Measurements from ENCODE around the gene EDEM2.
"Not testable (repeated sequence)": the region's sequence is repeated elsewhere in the genome, so short reads cannot be mapped to it uniquely, and the experiment has no call there.

The EDEM2 gene

DNA sequence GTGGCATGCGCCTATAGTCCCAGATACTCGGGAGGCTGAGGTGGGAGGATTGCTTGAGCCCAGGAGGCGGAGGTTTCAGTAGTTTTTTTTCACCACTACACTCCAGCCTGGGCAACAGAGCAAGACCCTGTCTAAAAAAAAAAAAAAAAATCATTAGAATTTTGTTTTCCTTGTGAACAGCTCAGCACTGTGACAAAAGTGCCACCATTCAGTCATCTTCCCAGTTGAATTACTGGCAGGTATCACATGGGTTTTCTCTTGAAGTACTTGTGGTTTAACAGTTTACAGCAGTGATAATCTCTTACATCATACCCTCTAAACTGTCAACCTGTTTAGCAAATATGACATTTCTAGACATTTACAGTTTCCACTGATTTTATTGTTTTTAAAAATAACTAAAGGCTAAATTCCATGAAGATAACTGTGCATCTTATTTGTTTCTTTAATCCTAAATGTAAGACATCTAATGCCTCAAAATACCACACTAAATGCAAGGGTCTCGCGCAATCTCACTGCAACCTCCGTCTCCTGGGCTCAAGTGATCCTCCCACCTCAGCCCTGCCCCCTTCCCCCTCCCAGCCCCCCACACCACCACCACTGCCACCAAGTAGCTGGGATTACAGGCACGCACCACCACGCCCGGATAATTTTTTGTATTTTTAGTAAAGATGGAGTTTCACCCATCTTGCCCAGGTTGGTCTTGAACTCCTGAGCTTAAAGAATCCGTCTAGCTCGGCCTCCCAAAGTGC lies 61.5 kb downstream of the EDEM2 start:
- DNase-seq, result no peak

- DNase-seq, result no peak
Observed at GRCh38 chr20:35084998-35085397, 62.1 kb downstream of the EDEM2 start.

- DNase-seq, result not testable (repeated sequence)
Observed at GRCh38 chr20:35080348-35080642, 66.8 kb downstream of the EDEM2 start.

GRCh38 chr20:35079472-35080347 lies 67.4 kb downstream of the EDEM2 start:
- no peak for DNase-seq

- no peak for DNase-seq
Observed at GRCh38 chr20:35077872-35078271, 69.3 kb downstream of the EDEM2 start.

DNA sequence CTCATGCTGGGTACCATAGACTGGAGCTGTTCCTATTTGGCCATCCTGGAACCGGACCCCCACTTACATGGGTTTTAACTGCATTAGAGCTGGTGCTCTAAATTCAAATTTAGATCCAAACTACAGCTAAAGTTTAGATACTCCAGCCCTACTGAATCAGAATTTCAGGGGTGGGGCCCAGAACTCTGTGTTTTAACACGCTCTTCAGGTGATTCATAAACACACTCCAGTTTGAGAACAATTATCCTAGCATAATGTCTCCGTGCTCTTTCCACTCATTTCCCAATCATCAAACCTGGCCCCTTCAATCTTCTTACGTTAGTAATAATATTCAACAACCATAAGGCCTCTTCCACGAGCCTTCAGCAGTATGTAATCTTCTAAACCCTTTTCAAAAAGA lies 69.8 kb downstream of the EDEM2 start:
- no peak for DNase-seq

GRCh38 chr20:35071436-35072153 lies 75.5 kb downstream of the EDEM2 start:
- DNase-seq, result not testable (repeated sequence)

DNA sequence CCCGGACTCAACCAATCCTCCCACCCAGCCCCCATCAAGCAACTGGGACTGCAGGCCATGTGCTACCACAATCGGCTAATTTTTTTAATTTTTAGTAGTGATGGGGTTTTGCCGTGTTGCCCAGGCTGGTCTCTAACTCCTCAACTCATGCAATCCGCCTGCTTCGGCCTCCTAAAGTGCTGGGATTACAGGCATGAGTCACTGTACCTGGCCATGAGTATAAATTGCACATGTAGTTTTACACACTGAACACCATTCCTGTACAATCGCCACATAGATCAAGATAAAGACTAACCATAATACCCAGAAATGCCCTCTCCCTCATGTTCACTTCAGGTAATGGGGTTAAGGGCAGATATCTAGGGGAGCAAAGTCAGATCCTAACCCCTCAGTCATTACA lies 80.9 kb downstream of the EDEM2 start:
- DNase-seq, result no peak

Measured in fibroblast of skin of right quadriceps (primary cell).